Prostate gland (tissue), 2 donors: ENCODE measurements around the gene USP34. TPM values are rescaled to one million over a fixed set of nuclear protein-coding genes. Genes with fewer than 3 reads are reported as not detected.
"Not testable (repeated sequence)": the region's sequence is repeated elsewhere in the genome, so short reads cannot be mapped to it uniquely, and the experiment has no call there.

Experiments
- DNase-seq: peaks from one replicate; pipeline ENCODE4 v3.0.0-alpha.2; 2019; ENCODE audit warnings: low spot score
- H3K27ac ChIP-seq, 2 donors: fragments of 200-600 bp; sonication (generic); 2 replicates each; pipeline ENCODE4 v1.5.1; 2017 to 2019
- H3K27me3 ChIP-seq: fragments of 200-600 bp; sonication (generic); replicated peaks from 2 replicates; pipeline ENCODE4 v1.5.1; 2019; ENCODE audit not compliant: insufficient read depth
- H3K36me3 ChIP-seq, 2 donors: fragments of 200-600 bp; sonication (generic); 1 replicate in 1 of 2; 2 replicates in 1 of 2; pipeline versions ENCODE4 v1.5.1 to v1.8.1; 2017 to 2019
- H3K4me1 ChIP-seq: fragments of 200-600 bp; sonication (generic); replicated peaks from 2 replicates; pipeline ENCODE4 v1.5.1; 2019
- H3K4me3 ChIP-seq, 2 donors: fragments of 200-600 bp; sonication (generic); 2 replicates each; pipeline ENCODE4 v1.5.1; 2017 to 2019
- H3K9me3 ChIP-seq: fragments of 200-600 bp; sonication (generic); 2 replicates; pipeline ENCODE4 v1.5.1; 2017
- POLR2A ChIP-seq: fragments of 450-650 bp; IDR thresholded peaks from one replicate; pipeline ENCODE4 v1.6.1; 2016; ENCODE audit warnings: antibody characterized with exemption, mild to moderate bottlenecking
- POLR2AphosphoS5 ChIP-seq: sonication (generic); formaldehyde crosslinking; IDR thresholded peaks from one replicate; pipeline ENCODE4 v1.6.1; 2017; ENCODE audit warnings: antibody characterized with exemption
- WGBS: methylation state at CpG from one replicate; pipeline ENCODE4 v1.1.5; 2018; 5-methylcytosine and 5-hydroxymethylcytosine counted together
- intact Hi-C: fragments of 100-400 bp; cut with DNase I; formaldehyde crosslinking; loops from one replicate; pipeline ENCODE4 v1.14.2; 2022
- total RNA-seq, 2 donors: library from RNA; depleted of rRNA; stranded (reverse); fragments of >200 nt; gene quantifications; one replicate each; pipeline ENCODE4 v1.1.0, GENCODE V29; 2016
- TF ChIP-seq, protein P1 (sequence below), 4 experiments: fragments of 200-600 bp in 2 of 4; fragments of 450-650 bp in 2 of 4; sonication (generic) in 2 of 4; IDR thresholded peaks; 1 replicate in 3 of 4; 2 replicates in 1 of 4; pipeline ENCODE4 v1.5.1; 2016 to 2019; ENCODE audit warnings: antibody characterized with exemption in 4 of 4, mild to moderate bottlenecking in 2 of 4, moderate library complexity in 2 of 4

Gene USP34
- total RNA-seq, 2 donors from 2014 or later, result 94.1 to 206 TPM

DNA sequence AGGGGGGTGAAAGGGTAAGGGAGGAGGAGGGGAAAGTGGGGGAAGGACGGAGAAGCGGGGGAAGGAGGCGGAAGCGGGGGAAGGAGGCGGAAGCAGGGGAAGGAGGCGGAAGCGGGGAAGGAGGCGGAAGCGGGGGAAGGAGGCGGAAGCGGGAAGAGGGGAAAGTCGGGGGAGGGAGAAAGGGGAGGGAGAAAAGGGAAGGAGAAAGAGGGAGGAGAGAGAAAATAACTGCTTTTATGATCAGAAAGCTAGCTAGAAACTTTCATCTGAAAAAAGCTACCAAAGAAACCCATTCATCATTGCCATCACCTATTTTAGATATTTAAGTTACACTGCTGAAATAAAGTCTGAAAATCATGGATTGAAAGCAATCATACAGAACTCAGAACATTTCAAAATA lies 72.5 kb downstream of the USP34 start:
- 94% methylated on average over 12 of the region's 12 CpGs for WGBS
- DNase-seq, result no peak
- TF ChIP-seq POLR2AphosphoS5, result no peak
- TF ChIP-seq POLR2A, result no peak
- Histone ChIP-seq H3K36me3 (no peaks in the 10 kb centered on the region), H3K4me1 (no peaks in the 10 kb centered on the region), H3K27me3 (no peaks in the 10 kb centered on the region), H3K9me3 (no peaks in the 10 kb centered on the region), H3K4me3 (no peak overlapping the region), H3K27ac (no peak overlapping the region)
- intact Hi-C loops, result no loop called here

DNA sequence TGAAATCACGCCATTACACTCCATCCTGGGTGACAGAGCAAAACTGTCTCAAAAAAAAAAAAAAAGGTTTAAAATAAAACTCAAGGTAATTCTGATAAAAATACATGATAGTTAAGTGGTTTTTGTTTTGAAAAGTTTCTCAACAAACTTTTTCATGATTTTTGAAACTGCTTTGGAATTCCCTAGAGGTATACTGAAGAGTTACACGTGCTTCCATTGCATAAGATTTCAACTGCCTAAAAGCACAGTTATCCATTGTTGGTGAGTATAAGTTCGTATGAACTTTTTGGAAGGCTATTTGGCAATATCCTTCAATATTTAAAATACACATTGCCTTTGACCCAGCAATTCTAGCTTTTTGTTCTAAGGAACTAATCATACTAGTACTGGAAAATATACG lies 74.9 kb downstream of the USP34 start:
- DNase-seq, result no peak
- Histone ChIP-seq H3K9me3 (no peaks in the 10 kb centered on the region), H3K27ac (no peak overlapping the region), H3K36me3 (no peaks in the 10 kb centered on the region), H3K4me1 (no peaks in the 10 kb centered on the region), H3K4me3 (no peak overlapping the region), H3K27me3 (no peaks in the 10 kb centered on the region)
- TF ChIP-seq POLR2A (no peak), POLR2AphosphoS5 (no peak)
- TF ChIP-seq, protein P1, sequence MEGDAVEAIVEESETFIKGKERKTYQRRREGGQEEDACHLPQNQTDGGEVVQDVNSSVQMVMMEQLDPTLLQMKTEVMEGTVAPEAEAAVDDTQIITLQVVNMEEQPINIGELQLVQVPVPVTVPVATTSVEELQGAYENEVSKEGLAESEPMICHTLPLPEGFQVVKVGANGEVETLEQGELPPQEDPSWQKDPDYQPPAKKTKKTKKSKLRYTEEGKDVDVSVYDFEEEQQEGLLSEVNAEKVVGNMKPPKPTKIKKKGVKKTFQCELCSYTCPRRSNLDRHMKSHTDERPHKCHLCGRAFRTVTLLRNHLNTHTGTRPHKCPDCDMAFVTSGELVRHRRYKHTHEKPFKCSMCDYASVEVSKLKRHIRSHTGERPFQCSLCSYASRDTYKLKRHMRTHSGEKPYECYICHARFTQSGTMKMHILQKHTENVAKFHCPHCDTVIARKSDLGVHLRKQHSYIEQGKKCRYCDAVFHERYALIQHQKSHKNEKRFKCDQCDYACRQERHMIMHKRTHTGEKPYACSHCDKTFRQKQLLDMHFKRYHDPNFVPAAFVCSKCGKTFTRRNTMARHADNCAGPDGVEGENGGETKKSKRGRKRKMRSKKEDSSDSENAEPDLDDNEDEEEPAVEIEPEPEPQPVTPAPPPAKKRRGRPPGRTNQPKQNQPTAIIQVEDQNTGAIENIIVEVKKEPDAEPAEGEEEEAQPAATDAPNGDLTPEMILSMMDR (IDR thresholded peaks at IDR 0.05), result no peak
- 96% methylated on average over 4 of the region's 4 CpGs for WGBS
- intact Hi-C loops, result no loop called here

DNA sequence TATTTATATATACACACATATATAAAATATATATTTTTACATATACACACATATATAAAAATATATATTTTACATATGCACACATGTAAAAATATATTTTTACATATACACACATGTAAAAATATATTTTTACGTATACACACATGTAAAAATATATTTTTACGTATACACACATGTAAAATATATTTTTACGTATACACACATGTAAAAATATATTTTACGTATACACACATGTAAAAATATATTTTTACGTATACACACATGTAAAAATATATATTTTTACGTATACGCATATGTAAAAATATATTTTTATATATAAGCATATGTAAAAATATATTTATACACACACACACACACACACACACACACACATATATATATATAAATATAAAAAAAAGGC lies 83.3 kb downstream of the USP34 start:
- WGBS, result 97% methylated on average over 7 of the region's 7 CpGs
- H3K9me3 ChIP-seq, H3K36me3 ChIP-seq, H3K27ac ChIP-seq, H3K4me3 ChIP-seq, DNase-seq, H3K27me3 ChIP-seq, H3K4me1 ChIP-seq, intact Hi-C loops: not testable (repeated sequence)

DNA sequence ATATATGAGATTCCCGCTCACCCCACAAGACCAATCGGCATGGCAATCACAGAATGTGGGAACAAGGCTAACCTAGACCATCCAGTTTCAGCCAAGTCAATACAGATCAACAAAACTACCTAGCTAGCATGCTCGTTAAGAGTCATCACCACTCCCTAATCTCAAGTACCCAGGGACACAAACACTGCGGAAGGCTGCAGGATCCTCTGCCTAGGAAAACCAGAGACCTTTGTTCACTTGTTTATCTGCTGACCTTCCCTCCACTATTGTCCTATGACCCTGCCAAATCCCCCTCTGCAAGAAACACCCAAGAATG lies 90.0 kb downstream of the USP34 start:
- H3K4me1 ChIP-seq, H3K36me3 ChIP-seq, H3K9me3 ChIP-seq, intact Hi-C loops, H3K27me3 ChIP-seq, DNase-seq, H3K4me3 ChIP-seq, H3K27ac ChIP-seq: not testable (repeated sequence)
- WGBS, result 90% methylated on average over 4 of the region's 4 CpGs

DNA sequence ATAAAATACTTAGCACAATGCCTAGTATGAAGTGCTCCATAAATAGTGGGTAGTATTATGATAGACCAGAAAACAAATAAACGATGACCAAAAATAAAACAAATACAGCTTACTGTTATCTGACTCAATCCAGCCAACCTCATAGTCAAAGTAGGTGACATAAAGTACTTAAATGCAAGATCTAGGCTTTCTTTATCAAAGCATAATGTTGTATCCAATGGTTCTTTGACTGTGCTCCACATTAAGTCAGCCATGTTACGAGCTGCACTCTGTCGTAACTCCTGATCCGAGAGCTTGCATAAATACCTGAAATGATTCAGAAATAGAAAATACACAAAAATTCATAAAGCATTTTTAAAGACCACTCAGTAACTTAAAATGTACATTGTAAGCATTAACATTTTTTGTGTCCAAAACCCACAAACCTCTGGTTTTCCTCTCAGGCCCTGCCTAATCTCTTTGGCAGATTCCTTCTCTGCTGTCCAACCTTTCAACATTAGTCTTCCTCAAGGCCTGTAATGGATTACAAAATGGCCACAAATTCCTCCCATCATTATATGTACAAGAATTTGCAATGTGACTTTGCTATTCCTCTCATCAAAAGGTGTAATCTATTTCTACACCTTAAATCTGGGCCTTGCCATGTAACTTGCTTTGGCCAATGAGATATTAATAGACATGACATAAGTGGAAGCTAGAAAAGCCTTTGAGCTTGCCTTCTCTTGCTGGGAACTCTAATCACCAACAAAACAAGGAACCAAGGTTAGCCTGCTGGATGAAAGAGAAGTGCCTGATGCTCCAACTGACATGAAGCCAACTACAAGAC lies 90.6 kb downstream of the USP34 start:
- 95% methylated on average over 4 of the region's 4 CpGs for WGBS
- Histone ChIP-seq H3K4me3 (no peak overlapping the region), H3K27ac (no peak overlapping the region), H3K9me3 (no peaks in the 10 kb centered on the region), H3K4me1 (no peaks in the 10 kb centered on the region), H3K36me3 (peaks cover 0 to 5% of the 10 kb centered on the region in 2 donors), H3K27me3 (no peaks in the 10 kb centered on the region)
- TF ChIP-seq, protein P1 (IDR thresholded peaks at IDR 0.05), result no peak
- TF ChIP-seq POLR2A (no peak), POLR2AphosphoS5 (no peak)
- intact Hi-C loops, result no loop called here
- no peak for DNase-seq

DNA sequence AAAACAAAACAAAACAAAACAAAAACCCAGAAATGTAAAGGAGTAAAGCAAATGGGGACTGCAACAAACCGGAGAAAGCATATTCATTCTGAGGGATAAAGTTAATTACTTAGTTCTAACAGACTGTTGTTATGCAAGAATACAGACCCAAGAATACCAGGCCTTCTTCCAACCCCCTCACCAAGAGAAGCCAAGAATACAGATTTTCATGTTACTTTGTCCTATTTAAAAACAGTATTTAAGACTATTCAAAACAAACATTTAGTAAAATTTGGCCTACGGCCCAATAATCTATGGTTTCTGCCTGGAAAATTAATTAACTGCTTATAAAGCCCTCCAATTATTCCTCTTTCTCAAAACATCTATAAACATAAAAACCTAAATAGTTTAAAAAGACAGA lies 91.4 kb downstream of the USP34 start:
- intact Hi-C loops, result no loop called here
- Histone ChIP-seq H3K27me3 (no peaks in the 10 kb centered on the region), H3K36me3 (peaks cover 0 to 5% of the 10 kb centered on the region in 2 donors), H3K4me3 (no peak overlapping the region), H3K4me1 (no peaks in the 10 kb centered on the region), H3K9me3 (no peaks in the 10 kb centered on the region), H3K27ac (no peak overlapping the region)
- 81% methylated on average over 2 of the region's 2 CpGs for WGBS
- DNase-seq, result no peak
- TF ChIP-seq POLR2A (no peak), POLR2AphosphoS5 (no peak)
- TF ChIP-seq, protein P1 (IDR thresholded peaks at IDR 0.05), result no peak
